Measurements from ENCODE around the gene USP12.

Gene USP12

GRCh38 chr13:27183561-27184147 lies 12.0 kb upstream of the USP12 start:
- DNase-seq: no peak

DNA sequence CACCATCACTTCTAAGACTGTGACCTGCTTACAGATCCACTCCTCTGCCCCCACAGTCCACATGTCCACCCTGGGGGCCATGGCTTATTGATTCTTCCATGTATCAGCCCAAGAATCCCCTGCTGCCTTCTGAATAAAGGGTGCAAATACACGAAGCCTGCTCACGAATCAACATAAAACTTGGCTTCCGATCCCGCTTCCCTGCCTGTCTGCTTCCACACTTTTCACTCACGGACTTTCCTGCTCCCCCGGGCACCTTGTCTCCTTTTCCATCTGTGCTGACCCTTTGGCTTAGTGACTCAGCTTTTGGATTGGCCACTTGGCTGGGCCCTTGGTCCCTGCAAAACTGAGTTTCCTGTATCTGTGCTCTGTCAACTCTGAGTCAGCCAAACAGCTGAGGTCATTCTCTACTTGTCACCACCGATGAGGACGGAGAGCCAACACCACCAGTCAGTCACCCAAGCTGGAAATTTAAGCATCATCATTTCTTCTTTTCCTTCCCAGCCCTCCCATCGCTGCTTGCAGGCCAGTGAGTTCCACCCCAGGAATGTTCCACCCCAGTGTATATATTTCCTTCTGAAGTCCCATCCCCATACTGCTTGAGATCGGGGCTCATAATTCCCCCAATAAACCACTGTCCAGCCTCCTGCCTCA lies 11.4 kb upstream of the USP12 start:
- DNase-seq: peak; percentile 39

- no peak for DNase-seq
These were observed 10.4 kb upstream of the USP12 start for GRCh38 chr13:27182054-27182453.

- no peak for DNase-seq
These were observed 6.2 kb upstream of the USP12 start for GRCh38 chr13:27177852-27178251.

DNA sequence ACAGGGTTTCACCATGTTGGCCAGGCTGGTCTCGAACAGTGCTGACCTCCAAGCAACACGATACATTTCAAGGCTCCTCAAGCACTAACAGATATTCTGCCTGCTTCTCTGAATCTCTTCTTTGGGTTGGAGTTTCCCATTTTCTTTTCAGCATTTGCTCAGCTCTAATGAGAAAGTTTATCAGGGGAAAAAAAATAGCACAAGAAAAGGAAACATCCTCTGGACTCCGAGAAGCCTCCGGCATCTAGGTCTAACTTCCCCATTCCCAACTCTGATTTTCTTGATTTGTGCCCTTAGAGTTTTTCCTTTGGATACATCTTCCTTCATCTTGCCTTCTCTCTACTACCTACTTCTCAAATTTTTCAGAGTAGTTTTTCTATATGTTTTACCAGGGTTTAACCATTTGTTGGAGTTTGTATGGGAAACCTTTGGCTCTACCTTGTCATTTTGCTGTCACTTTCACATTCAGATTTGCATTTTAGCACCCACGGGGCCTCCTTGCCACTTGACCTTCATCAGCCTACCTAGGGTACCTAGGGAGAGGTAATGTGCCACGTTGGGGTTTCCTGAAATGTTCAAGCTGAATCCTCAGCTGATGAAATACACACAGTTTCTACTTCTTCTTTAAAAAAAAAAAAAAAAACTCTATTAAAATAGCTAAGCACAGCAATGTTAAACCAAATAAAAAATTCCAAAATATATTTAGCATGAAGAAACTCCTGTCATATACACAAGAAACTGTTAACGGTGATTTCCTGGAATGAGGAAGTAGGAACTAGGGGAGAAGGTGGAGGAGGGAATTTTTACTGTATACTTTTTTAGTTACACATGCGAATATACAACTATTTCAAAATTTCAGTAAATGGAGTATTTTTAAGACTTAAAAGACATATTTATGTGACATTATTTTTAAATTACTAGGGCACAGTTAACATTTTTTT lies 5.1 kb upstream of the USP12 start:
- peak; percentile 39 for DNase-seq

DNA sequence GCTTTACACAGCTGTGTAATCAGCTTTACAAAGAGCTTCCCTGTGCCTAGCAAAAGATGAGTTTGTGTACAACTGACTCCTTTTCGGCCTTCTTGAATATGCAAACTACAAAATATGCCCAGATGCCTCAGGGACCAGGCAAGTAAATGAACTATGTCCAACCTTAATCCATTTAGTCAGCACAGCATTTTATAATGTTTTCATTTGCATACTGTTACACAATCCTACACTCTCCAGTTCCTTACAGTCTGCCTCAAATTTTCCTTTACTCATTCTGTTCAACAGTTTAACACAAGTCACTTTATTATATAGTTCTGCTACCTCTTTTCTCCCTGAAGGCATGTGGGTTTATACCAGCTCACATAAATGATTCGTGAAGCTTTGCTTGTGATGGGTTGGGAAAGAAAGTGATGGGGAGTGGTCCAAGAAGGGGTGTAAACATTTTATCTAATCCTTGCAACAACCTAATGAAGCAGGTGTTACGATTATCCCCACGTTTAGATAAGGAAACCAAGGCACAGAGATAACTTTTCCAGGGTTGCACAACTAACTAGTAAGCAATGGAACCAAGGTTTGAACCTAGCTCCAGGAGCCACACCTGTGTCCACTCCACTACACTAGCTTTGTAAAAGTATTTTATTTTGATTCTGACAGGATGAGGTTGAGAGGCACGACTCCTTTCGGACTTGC lies 3.3 kb upstream of the USP12 start:
- no peak for DNase-seq

GRCh38 chr13:27172495-27172842 lies 858 bp upstream of the USP12 start:
- DNase-seq: peak; percentile 73

DNA sequence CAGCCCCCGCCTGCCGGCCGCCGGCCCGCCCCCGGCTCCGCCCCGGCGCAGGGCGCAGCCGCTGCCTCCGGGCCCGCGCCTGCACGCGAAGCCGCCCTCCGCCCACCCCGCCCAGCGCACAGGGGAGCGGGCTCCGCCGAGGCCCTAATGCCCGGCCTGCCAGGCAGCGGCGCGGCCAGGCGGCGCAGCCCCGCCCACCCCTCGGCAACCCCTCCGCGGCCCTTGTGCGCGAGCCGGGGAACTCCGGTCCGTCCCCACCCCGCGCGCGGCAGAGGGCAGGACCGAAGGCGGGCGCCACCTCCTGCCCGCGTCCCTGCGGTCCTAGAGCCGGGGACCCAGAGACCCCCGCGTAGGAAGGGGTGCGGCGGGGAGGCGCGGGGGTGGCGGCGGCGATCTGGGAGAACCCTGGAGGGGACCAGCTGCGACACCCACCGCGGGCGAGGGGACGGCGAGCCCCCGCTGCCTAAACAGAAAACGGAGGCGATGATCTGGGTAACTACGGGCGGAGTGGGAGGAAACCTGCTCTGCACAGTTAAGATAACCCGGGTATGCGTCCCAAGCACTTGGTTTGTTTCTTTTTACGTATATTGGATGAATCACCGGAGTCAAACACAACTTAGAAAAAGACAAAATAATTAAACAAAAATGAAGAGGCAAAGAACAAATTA lies 350 bp upstream of the USP12 start:
- DNase-seq: peak; percentile 89

DNA sequence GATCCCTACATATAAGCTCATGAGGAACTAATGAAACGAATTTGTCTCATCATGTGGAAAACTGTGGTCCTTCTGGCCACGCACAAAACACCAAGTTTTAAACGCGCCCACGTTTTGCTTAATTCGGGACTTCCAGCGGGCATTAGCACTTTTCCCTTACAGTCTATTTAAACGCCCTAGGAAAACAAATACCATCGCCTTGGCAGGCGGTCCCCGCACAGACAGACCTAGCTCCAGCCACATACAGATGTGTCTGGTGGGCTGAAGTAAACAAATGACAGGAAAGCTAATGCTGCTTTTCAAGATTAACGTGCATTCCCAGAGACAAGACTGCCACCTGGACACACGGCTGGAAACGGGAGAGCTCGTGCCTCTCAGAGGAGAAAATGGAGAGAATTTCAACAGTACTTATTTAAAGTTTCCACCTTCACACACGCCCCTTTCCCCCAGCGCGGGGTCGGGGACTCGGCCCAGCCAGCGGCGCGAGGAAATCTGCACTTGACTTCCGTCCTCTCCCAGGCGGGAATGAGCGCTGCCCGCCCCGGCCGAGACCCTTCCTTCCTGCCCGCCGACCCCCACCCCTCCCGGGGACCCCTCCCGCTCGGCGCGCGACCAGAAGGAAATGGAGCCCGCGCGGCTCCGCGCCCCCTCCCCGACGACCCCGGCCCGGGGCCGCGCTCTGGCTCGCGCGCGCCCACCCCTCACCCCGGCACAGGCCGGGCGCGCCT lies 931 bp downstream of the USP12 start:
- DNase-seq: peak; percentile 62

DNA sequence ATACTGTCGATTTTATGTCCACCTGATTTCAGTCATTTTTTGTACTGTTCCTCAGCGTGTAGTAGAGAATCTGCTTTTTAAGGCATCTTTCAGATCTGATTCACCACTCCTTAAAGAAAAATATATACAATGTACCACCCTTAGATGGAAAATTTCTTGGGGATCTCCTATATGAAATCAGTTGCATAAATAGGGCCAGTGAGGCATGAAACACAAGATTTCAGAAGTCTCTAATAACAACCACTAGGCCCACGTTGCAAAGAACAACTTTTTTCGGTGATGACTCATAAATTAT lies 1.4 kb downstream of the USP12 start:
- DNase-seq: no peak

DNA sequence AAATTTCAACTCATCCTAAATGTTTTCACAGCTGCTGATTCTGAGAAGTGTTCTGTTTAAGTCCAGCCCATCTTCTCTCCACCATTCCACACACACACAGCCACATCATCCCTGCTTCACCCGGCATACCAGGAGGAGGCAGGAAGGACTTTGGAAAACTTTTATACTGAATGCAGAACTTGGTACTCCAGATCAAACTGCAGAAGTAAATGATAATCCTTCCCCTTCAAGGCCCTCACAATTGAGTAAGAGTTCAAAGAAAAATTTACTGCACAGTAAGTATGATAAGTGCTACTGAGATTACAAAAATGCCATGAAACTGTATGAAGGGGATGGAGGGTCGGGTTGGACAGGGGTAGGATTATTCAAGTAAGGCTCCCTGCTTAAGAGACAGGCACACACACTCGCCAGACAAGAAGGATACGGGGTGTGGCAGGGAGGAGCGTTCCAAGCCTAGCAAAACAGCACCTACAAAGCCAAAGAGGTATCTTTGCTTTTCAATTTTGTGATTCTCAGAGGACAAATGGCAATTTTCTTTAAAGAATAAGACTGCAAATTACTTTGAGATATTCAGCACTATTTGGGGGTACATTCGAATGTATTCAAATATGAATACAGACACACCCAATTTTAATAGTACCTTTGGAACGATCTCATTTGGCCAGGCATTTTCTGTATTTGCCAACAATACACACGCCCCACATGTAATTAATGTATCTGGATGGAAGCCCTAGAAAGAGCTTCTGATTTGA lies 2.5 kb downstream of the USP12 start:
- DNase-seq: peak; percentile 32

- DNase-seq: peak; percentile 40
These were observed 3.5 kb downstream of the USP12 start for GRCh38 chr13:27168086-27168485.

GRCh38 chr13:27166313-27166712 lies 5.3 kb downstream of the USP12 start:
- peak; percentile 27 for DNase-seq

GRCh38 chr13:27161980-27162379 lies 9.6 kb downstream of the USP12 start:
- no peak for DNase-seq

- DNase-seq: no peak
These were observed 10.2 kb downstream of the USP12 start for GRCh38 chr13:27161423-27161822.

DNA sequence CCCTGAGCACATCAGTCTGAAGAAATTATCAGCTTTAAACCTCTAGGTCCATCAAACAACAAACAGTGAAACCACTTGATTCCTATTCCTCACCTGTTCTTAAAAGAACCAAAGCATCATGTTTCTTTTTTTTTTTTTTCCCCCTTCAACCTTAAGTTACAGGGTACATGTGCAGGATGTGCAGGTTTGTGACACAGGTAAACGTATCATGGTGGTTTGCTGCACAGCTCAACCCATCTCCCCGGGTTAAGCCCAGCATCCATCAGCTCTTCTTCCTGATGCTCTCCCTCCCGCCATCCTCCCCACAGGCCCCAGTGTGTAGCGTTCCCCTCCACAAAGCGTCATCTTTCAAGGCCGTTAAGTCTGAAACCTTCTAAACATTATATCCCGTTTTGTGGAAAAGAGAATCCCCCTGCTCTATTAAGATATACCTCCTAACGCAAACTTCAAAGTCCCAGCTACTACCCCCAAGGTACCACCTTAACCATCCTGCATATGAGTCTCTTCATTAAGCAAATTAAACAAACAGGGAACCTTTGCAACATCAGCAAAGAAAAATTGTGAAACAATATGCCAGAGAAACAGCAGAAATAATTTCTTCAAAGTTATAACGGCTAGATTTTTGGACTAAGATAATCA lies 10.8 kb downstream of the USP12 start:
- DNase-seq: no peak

- no peak for DNase-seq
These were observed 11.6 kb downstream of the USP12 start for GRCh38 chr13:27159806-27160563.

- DNase-seq: no peak
These were observed 13.3 kb downstream of the USP12 start for GRCh38 chr13:27158335-27158734.

DNA sequence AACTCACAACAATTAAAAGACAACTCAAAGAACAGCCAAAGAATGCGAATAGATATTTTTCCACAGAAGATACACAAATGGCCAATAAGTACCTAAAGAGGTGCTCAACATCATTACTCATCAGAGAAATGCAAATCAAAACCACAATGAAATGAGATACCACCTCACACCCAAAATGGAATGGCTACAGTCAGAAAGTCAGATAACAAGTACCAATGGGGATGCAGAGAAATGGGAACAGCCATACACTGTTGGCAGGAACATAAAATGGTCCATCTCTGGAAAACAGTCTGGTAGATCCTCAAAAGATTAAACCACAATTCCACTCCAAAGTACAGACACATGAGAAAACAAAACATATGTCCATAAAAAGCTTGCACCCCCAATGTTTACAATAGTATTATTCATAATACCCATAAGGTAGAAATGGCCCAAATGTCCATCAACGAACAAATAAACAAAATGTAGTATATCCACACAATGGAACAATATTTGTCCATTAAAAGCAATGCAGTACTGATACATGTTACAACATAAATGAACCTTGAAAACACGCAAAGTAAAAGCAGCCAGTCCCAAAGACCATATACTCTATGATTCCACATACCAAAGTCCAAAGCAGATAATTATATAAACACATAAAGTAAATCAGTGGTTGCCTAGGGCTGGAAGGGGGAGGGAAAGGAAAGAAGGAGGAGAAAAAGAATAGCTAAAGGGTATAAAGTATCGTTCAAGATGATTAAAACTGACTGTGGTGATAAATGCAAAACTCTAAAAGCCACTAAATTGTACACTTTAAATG lies 19.6 kb downstream of the USP12 start:
- DNase-seq: no peak
